ENCODE measurements around the gene PLEKHG5.

PLEKHG5 gene

GRCh38 chr1:6463120-6463412 lies 28.4 kb downstream of the PLEKHG5 start:
- no peak overlapping the region for H3K4me3 ChIP-seq (ENCODE audit: low read depth, low read length)
- ChIA-PET POLR2A (no interaction called here), CTCF (interaction anchor here (1.0 to 3.9 kb wide), 7 partner anchors 9 to 25 kb away, joined by 3 to 19 read pairs (median 4); no protein-coding TSS in a partner anchor)
- DNase-seq (ENCODE audit: low read depth, low spot score) = no peak
- TF ChIP-seq CTCF (IDR thresholded peaks at IDR 0.05; ENCODE audit: insufficient read depth, low read length, missing control alignments) = no peak

GRCh38 chr1:6462412-6463119 lies 28.9 kb downstream of the PLEKHG5 start:
- ChIA-PET POLR2A (no interaction called here), CTCF (interaction anchor here (0.8 to 3.9 kb wide), 8 partner anchors 10 to 115 kb away, joined by 3 to 19 read pairs (median 4); no protein-coding TSS in a partner anchor)
- H3K4me3 ChIP-seq (ENCODE audit: low read depth, low read length) = no peak overlapping the region
- no peak for TF ChIP-seq CTCF (IDR thresholded peaks at IDR 0.05; ENCODE audit: insufficient read depth, low read length, missing control alignments)
- DNase-seq (ENCODE audit: low read depth, low spot score) = no peak

- no peak for TF ChIP-seq CTCF (IDR thresholded peaks at IDR 0.05; ENCODE audit: insufficient read depth, low read length, missing control alignments)
- POLR2A ChIA-PET = no interaction called here
- no peak for DNase-seq (ENCODE audit: low read depth, low spot score)
- H3K4me3 ChIP-seq (ENCODE audit: low read depth, low read length) = no peak overlapping the region
- CTCF ChIA-PET = interaction anchor here (0.8 to 3.9 kb wide), 8 partner anchors 9 to 114 kb away, joined by 3 to 20 read pairs (median 6); no protein-coding TSS in a partner anchor
Observed at GRCh38 chr1:6461538-6462411, 29.7 kb downstream of the PLEKHG5 start.

- no peak overlapping the region for H3K4me3 ChIP-seq (ENCODE audit: low read depth, low read length)
- POLR2A ChIA-PET = no interaction called here
- CTCF ChIA-PET = interaction anchor here (1.9 to 3.9 kb wide), 3 partner anchors 11 to 23 kb away, joined by 8 to 20 read pairs (median 16); no protein-coding TSS in a partner anchor
- no peak for DNase-seq (ENCODE audit: low read depth, low spot score)
- TF ChIP-seq CTCF (IDR thresholded peaks at IDR 0.05; ENCODE audit: insufficient read depth, low read length, missing control alignments) = no peak
Observed at GRCh38 chr1:6461051-6461530, 30.4 kb downstream of the PLEKHG5 start.

DNA sequence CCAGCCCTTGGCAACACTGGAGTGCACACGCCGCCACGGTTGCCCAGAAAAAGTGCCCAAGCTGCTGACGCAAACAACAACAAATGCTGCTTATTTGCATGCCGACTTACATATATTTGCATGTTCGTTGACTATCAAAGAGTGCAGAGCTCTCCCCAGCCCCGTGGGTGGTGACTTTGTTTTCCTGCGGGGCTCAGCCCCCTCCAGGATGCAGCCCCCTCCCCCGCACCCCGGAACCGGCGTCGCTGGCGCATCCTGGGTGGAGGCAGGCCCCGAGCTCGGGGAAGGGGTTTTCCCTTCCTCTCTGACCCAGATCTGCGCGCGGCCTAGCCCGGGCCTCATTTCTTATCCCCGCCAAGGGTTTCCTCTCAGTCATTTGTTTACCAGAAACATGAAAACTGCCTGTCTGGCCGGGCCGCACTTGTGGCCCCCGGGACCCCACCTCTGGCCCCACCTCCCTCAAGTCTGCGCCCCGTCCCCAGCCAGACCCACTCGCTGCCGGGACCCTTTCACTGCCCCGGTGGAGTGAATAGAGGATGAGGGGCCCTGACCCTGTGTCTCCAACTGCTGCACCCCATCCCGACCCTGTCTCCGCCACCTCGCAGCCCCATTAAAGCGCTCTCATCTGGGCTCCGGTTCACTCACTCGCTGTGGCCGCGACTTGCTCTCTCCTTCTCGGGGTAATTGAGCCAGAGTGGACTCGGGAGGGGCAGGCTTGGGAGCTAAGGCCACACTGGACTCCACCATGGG lies 31.0 kb downstream of the PLEKHG5 start:
- TF ChIP-seq CTCF (IDR thresholded peaks at IDR 0.05; ENCODE audit: insufficient read depth, low read length, missing control alignments) = no peak
- DNase-seq (ENCODE audit: low read depth, low spot score) = no peak
- no peak overlapping the region for H3K4me3 ChIP-seq (ENCODE audit: low read depth, low read length)
- POLR2A ChIA-PET = no interaction called here
- CTCF ChIA-PET = interaction anchor here (1.3 to 3.4 kb wide), 2 partner anchors 17 to 23 kb away, joined by 3 to 20 read pairs; no protein-coding TSS in a partner anchor
